ENCODE results near the gene SLC24A4. TPM values are rescaled to one million over a fixed set of nuclear protein-coding genes. Genes with fewer than 3 reads are reported as not detected.

SLC24A4 gene
- total RNA-seq, 4 donors from 2014 or later, result 6.9 to 15.1 (median 8.3) TPM

GRCh38 chr14:92404938-92405337 lies 82.0 kb downstream of the SLC24A4 start:
- 97 to 98% methylated on average over 2 of the region's 2 CpGs for WGBS, 2 donors
- DNase-seq (ENCODE audit: low spot score in 2 of 2), result no peak
- TF ChIP-seq EP300 (IDR thresholded peaks at IDR 0.05) (no peak), POLR2A (IDR thresholded peaks at IDR 0.05) (no peak), CTCF (IDR thresholded peaks at IDR 0.05) (no peak)
- Histone ChIP-seq H3K36me3 (no peaks in the 10 kb centered on the region), H3K9me3 (peaks cover 0 to 10% (median 0%) of the 10 kb centered on the region in 4 donors), H3K4me1 (peaks cover 0 to 17% (median 5%) of the 10 kb centered on the region in 4 donors), H3K27ac (no peak overlapping the region), H3K4me3 (no peak overlapping the region), H3K27me3 (no peaks in the 10 kb centered on the region)

DNA sequence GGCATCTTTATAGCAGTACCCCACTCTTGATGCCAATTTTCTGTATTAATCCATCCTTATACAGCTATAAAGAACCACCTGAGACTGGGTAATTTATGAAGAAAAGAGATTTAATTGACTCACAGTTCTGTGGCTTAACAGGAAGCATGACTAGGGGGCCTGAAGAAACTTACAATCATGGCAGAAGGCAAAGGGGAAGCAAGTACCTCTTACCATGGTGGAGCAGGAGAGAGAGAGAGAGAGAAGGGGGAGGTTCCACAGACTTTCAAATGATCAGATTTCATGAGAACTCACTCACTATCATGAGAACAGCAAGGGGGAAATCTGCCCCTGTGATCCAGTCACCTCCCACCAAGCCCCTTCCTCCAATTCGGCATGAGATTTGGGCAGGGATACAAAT lies 84.4 kb downstream of the SLC24A4 start:
- Histone ChIP-seq H3K9me3 (peaks cover 0 to 10% (median 0%) of the 10 kb centered on the region in 4 donors), H3K4me1 (peaks cover 0 to 17% (median 5%) of the 10 kb centered on the region in 4 donors), H3K4me3 (no peak overlapping the region), H3K36me3 (no peaks in the 10 kb centered on the region), H3K27ac (no peak overlapping the region), H3K27me3 (no peaks in the 10 kb centered on the region)
- no peak for TF ChIP-seq POLR2A (IDR thresholded peaks at IDR 0.05)
- TF ChIP-seq CTCF (IDR thresholded peaks at IDR 0.05), result no peak
- TF ChIP-seq EP300 (IDR thresholded peaks at IDR 0.05), result no peak
- WGBS, 2 donors, result 74 to 80% methylated on average over 1 of the region's 1 CpG
- no peak for DNase-seq (ENCODE audit: low spot score in 2 of 2)

DNA sequence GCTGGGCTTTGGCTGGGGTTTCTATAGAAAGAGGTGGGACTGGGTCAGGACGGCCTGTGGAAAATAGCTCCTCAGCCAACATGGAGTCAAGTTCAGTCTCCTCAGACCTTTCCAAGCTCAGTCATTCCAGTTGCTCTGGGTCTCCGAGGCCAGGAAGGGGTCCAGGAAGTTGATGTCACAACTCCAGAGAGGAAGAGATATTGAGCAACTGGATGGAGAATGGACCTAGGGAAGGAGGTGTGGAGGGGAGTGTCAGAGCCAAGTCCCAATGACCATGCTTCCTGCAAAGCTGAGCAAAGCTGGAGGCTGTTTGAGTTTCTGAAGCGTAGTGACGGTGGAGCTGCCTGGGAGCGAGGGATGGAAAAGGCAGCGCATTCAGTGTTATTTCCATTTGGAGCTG lies 86.1 kb downstream of the SLC24A4 start:
- 77 to 79% methylated on average over 6 of the region's 6 CpGs for WGBS, 2 donors
- H3K9me3 ChIP-seq, result peaks cover 0 to 10% (median 0%) of the 10 kb centered on the region in 4 donors
- H3K27ac ChIP-seq, result peak overlapping the region in 2 of 4 donors; percentile 55 to 56
- H3K36me3 ChIP-seq, result no peaks in the 10 kb centered on the region
- H3K27me3 ChIP-seq, result no peaks in the 10 kb centered on the region
- TF ChIP-seq POLR2A (IDR thresholded peaks at IDR 0.05) (no peak), EP300 (IDR thresholded peaks at IDR 0.05) (no peak), CTCF (IDR thresholded peaks at IDR 0.05) (no peak)
- H3K4me3 ChIP-seq, result no peak overlapping the region
- DNase-seq (ENCODE audit: low spot score in 2 of 2), result peak in 1 of 2 donors; percentile 26
- H3K4me1 ChIP-seq, result peaks cover 0 to 17% (median 5%) of the 10 kb centered on the region in 4 donors

- no peak overlapping the region for H3K27ac ChIP-seq
- TF ChIP-seq POLR2A (IDR thresholded peaks at IDR 0.05) (no peak), CTCF (IDR thresholded peaks at IDR 0.05) (no peak), EP300 (IDR thresholded peaks at IDR 0.05) (no peak)
- H3K27me3 ChIP-seq, result no peaks in the 10 kb centered on the region
- H3K4me3 ChIP-seq, result no peak overlapping the region
- WGBS, 2 donors, result 64 to 70% methylated on average over 4 of the region's 4 CpGs
- H3K36me3 ChIP-seq, result no peaks in the 10 kb centered on the region
- peaks cover 0 to 8% (median 0%) of the 10 kb centered on the region in 4 donors for H3K9me3 ChIP-seq
- peaks cover 0 to 28% (median 5%) of the 10 kb centered on the region in 4 donors for H3K4me1 ChIP-seq
- no peak for DNase-seq (ENCODE audit: low spot score in 2 of 2)
Measured at GRCh38 chr14:92411135-92411534, 88.2 kb downstream of the SLC24A4 start.

GRCh38 chr14:92411941-92412340 lies 89.0 kb downstream of the SLC24A4 start:
- Histone ChIP-seq H3K27me3 (no peaks in the 10 kb centered on the region), H3K36me3 (no peaks in the 10 kb centered on the region), H3K4me3 (no peak overlapping the region), H3K27ac (no peak overlapping the region), H3K9me3 (peaks cover 0 to under 1% (median 0%) of the 10 kb centered on the region in 4 donors), H3K4me1 (peaks cover 0 to 28% (median 5%) of the 10 kb centered on the region in 4 donors)
- WGBS, 2 donors, result 54 to 56% methylated on average over 7 of the region's 7 CpGs
- no peak for TF ChIP-seq CTCF (IDR thresholded peaks at IDR 0.05)
- no peak for TF ChIP-seq EP300 (IDR thresholded peaks at IDR 0.05)
- no peak for TF ChIP-seq POLR2A (IDR thresholded peaks at IDR 0.05)
- no peak for DNase-seq (ENCODE audit: low spot score in 2 of 2)
